Lung (tissue), 13 donors: ENCODE measurements around the gene ERBIN. TPM values are rescaled to one million over a fixed set of nuclear protein-coding genes. Genes with fewer than 3 reads are reported as not detected.

Experiments used
- ATAC-seq: fragments of 200-7000 bp; cut with Tn5 transposase; one replicate; pipeline ENCODE4 v1.9.1; 2020; ENCODE audit warnings: moderate number of reproducible peaks; ENCODE audit not compliant: insufficient read depth, low FRiP score
- DNase-seq, 3 donors: peaks; one replicate each; pipeline ENCODE4 v3.0.0-alpha.2; 2013 to 2017
- H3K27ac ChIP-seq, 2 donors: one replicate each; pipeline ENCODE4 v1.5.1; 2013; ENCODE audit warnings: mild to moderate bottlenecking in 2 of 2, moderate library complexity in 2 of 2, control low read depth in 1 of 2, inconsistent platforms in 1 of 2, low read depth in 1 of 2, low read length in 1 of 2
- H3K27me3 ChIP-seq, 3 donors: one replicate each; pipeline ENCODE4 v1.5.1; 2013; ENCODE audit warnings: low read length in 2 of 3; ENCODE audit not compliant: control insufficient read depth in 3 of 3, insufficient read depth in 3 of 3
- H3K36me3 ChIP-seq, 4 donors: one replicate each; pipeline ENCODE4 v1.5.1; 2013; ENCODE audit warnings: low read length in 4 of 4, mild to moderate bottlenecking in 1 of 4, moderate library complexity in 1 of 4; ENCODE audit not compliant: control insufficient read depth in 4 of 4, insufficient read depth in 4 of 4
- H3K4me1 ChIP-seq, 5 donors: one replicate each; pipeline ENCODE4 v1.5.1; 2013; ENCODE audit warnings: low read length in 5 of 5, mild to moderate bottlenecking in 2 of 5, moderate library complexity in 1 of 5; ENCODE audit not compliant: control insufficient read depth in 5 of 5, insufficient read depth in 5 of 5
- H3K4me3 ChIP-seq: one replicate; pipeline ENCODE4 v1.5.1; 2013; ENCODE audit warnings: mild to moderate bottlenecking, control low read depth, moderate library complexity
- H3K9ac ChIP-seq, 2 donors: one replicate each; pipeline ENCODE4 v1.5.1; 2013; ENCODE audit warnings: low read length in 2 of 2, control low read depth in 1 of 2; ENCODE audit not compliant: insufficient read depth in 1 of 2
- H3K9me3 ChIP-seq, 4 donors: one replicate each; pipeline ENCODE4 v1.5.1; 2013; ENCODE audit warnings: low read length in 3 of 4, mild to moderate bottlenecking in 1 of 4, moderate library complexity in 1 of 4; ENCODE audit not compliant: control insufficient read depth in 4 of 4, insufficient read depth in 3 of 4
- WGBS, 2 donors: extraction: QIAGEN DNeasy Blood & Tissue Kit; methylation state at CpG; one replicate each; pipeline ENCODE4 v1.1.7; 2013; 5-methylcytosine and 5-hydroxymethylcytosine counted together
- polyA plus RNA-seq, 2 donors: library from polyadenylated mRNA; stranded (reverse); fragments of 200-250 nt; gene quantifications; one replicate each; pipeline ENCODE4 v1.2.1, GENCODE V29; 2013
- small RNA-seq: library from RNA; depleted of rRNA; stranded (forward); fragments of <200 nt; gene quantifications from one replicate; pipeline ENCODE3, GENCODE V24; 2014; ENCODE audit warnings: low replicate concordance
- total RNA-seq, 2 donors: library from RNA; depleted of rRNA in 1 of 2; stranded (reverse); fragments of >200 nt in 1 of 2; gene quantifications; one replicate each; pipeline ENCODE4 v1.2.1, GENCODE V29; 2014 to 2021
- TF ChIP-seq, protein P1 (sequence below): IDR thresholded peaks from 2 replicates; pipeline ENCODE4 v1.5.1; 2012; ENCODE audit warnings: mild to moderate bottlenecking; ENCODE audit errors: control extremely low read depth, extremely low read depth
- donor health status: control.
- donor health status: control.
- donor health status: Bipolar disorder and iron deficiency.
- donor health status: healthy.
- donor health status: DM: yes; HTN: yes; CAD: no.

Gene ERBIN
- total and polyA plus RNA-seq, 4 donors = 13.8 to 235 (median 41.9) TPM

DNA sequence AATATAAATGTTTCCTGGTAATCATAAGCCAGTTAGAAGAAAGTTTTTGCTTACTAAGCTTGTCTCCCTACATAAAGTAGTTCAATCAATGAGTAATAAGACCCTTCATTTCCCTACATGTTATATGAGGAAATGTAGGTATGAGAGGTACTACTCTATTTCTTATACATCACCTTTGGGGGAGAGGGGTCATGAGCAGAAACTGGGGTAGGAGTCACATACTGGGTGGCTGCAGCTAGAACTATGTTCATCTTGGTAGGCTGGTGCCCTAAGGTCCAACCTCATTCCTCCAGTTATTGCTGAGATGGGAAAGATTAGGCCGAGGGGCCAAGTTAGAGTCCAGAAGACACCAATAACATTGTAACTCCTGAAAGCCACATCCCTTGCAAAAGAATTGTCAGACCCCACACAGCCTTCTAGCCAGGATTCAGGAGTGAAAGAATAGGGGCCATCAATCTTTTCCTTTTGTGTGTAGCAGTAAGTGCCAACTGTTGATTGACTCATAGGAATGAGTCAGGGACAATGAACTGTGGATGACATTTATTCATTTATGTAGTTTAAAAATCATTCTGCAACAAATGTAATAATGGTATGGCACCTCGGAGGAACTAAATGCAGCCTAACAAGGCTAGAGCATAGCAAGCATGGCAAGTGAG lies 196.1 kb downstream of the ERBIN start:
- ATAC-seq (no peak), DNase-seq (no peak)
- TF ChIP-seq, protein P1, sequence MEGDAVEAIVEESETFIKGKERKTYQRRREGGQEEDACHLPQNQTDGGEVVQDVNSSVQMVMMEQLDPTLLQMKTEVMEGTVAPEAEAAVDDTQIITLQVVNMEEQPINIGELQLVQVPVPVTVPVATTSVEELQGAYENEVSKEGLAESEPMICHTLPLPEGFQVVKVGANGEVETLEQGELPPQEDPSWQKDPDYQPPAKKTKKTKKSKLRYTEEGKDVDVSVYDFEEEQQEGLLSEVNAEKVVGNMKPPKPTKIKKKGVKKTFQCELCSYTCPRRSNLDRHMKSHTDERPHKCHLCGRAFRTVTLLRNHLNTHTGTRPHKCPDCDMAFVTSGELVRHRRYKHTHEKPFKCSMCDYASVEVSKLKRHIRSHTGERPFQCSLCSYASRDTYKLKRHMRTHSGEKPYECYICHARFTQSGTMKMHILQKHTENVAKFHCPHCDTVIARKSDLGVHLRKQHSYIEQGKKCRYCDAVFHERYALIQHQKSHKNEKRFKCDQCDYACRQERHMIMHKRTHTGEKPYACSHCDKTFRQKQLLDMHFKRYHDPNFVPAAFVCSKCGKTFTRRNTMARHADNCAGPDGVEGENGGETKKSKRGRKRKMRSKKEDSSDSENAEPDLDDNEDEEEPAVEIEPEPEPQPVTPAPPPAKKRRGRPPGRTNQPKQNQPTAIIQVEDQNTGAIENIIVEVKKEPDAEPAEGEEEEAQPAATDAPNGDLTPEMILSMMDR = no peak
- Histone ChIP-seq H3K4me1 (no peaks in the 10 kb centered on the region), H3K4me3 (no peak overlapping the region), H3K36me3 (no peaks in the 10 kb centered on the region), H3K9me3 (no peaks in the 10 kb centered on the region), H3K9ac (no peak overlapping the region), H3K27ac (no peak overlapping the region), H3K27me3 (no peaks in the 10 kb centered on the region)
- 89 to 90% methylated on average over 2 of the region's 2 CpGs for WGBS, 2 donors

DNA sequence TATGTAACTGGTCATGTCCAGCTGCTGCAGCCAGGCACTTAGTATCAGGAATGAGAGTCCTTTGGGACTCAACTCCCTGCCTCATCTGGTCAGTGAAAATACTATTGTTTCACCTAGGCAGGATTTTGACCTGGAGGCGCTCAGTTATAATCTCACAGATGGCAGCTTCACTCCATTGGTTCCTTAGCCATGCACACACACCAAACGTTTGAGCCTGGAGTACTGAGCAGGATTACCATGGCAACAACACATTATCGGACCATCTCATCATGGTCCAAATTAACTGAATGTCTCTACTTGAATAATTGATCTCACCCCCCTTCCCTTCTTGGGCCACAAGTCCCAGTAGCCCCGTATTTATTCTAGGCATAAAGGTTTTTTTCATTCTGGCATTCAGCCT lies 202.8 kb downstream of the ERBIN start:
- H3K27me3 ChIP-seq = no peaks in the 10 kb centered on the region
- H3K4me3 ChIP-seq = no peak overlapping the region
- H3K9me3 ChIP-seq = no peaks in the 10 kb centered on the region
- TF ChIP-seq, protein P1 = no peak
- peaks cover 0 to 3% (median 0%) of the 10 kb centered on the region in 5 donors for H3K4me1 ChIP-seq
- H3K9ac ChIP-seq = no peak overlapping the region
- H3K27ac ChIP-seq = no peak overlapping the region
- DNase-seq = no peak
- no peaks in the 10 kb centered on the region for H3K36me3 ChIP-seq
- WGBS, 2 donors = 67 to 80% methylated on average over 4 of the region's 4 CpGs
- no peak for ATAC-seq

DNA sequence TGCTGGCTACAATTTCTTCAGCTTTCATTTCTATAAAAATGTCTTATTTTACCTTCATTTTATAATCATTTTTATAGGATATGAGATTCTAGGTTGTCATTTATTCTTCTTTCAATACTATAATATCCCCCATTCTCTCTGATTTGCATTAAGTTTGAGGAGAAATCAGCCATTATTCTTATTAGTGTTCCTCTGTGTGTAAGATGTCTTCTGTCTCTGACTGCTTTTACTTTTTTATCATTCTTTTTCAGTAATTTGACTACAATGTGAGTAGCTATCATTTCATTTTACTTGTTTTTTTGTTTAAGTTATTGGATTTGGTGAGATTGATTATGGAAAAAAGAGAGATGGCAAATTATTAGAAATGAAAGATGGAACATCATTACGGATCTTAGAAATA lies 204.1 kb downstream of the ERBIN start:
- WGBS, 2 donors = 98 to 100% methylated on average over 1 of the region's 1 CpG

More for the DNA sequence above, 204.1 kb downstream of the ERBIN start:
- Histone ChIP-seq H3K4me1 (peaks cover 0 to 8% (median 0%) of the 10 kb centered on the region in 5 donors), H3K9ac (no peak overlapping the region), H3K27ac (no peak overlapping the region), H3K9me3 (no peaks in the 10 kb centered on the region), H3K4me3 (no peak overlapping the region), H3K27me3 (no peaks in the 10 kb centered on the region), H3K36me3 (no peaks in the 10 kb centered on the region)
- DNase-seq (no peak), ATAC-seq (no peak)
- TF ChIP-seq, protein P1 = no peak

Small RNA genes within 50 kb of the gene (small RNA-seq; reads per million reads assigned to genes)
- gene RF00598 = not detected

Other genes starting within 250 kb of the ERBIN start
- 10 to 100 TPM; 10.9 to 11.1 TPM for gene SGTB, start 204.5 kb upstream of the ERBIN start, total RNA-seq
- gene SGTB, start 204.5 kb upstream of the ERBIN start, polyA plus RNA-seq = 1 to 10 TPM; 2.5 to 9.0 TPM
- 10 to 100 TPM; 11.7 to 21.3 TPM for gene NLN, start 204.4 kb upstream of the ERBIN start, total RNA-seq
- gene NLN, start 204.4 kb upstream of the ERBIN start, polyA plus RNA-seq = 10 to 100 TPM in 1 of 2 donors, 1 to 10 TPM in 1; 2.9 to 11.9 TPM
- 100 to 1,000 TPM in 1 of 2 donors, 10 to 100 TPM in 1; 51.6 to 337 TPM for gene SREK1, start 217.7 kb downstream of the ERBIN start, total RNA-seq
- gene SREK1, start 217.7 kb downstream of the ERBIN start, polyA plus RNA-seq = 10 to 100 TPM; 17.7 to 50.6 TPM